Esophagus (tissue), 2 donors: ENCODE data around the gene SMAP2. TPM values are rescaled to one million over a fixed set of nuclear protein-coding genes. Genes with fewer than 3 reads are reported as not detected.

Experiments used
- H3K27ac ChIP-seq, 2 donors: one replicate each; pipeline ENCODE4 v1.5.1; 2013; ENCODE audit warnings: low read depth in 2 of 2, mild to moderate bottlenecking in 2 of 2, inconsistent platforms in 1 of 2, low read length in 1 of 2, moderate library complexity in 1 of 2
- H3K27me3 ChIP-seq, 2 donors: one replicate each; pipeline ENCODE4 v1.6.1; 2013; ENCODE audit warnings: low read length in 2 of 2, control low read depth in 1 of 2, mild to moderate bottlenecking in 1 of 2; ENCODE audit not compliant: insufficient read depth in 2 of 2, control insufficient read depth in 1 of 2
- H3K36me3 ChIP-seq, 2 donors: one replicate each; pipeline ENCODE4 v1.6.1; 2013; ENCODE audit warnings: low read length in 1 of 2; ENCODE audit not compliant: control insufficient read depth in 2 of 2, insufficient read depth in 2 of 2
- H3K4me1 ChIP-seq, 2 donors: one replicate each; pipeline ENCODE4 v1.6.1; 2013; ENCODE audit warnings: low read length in 1 of 2; ENCODE audit not compliant: control insufficient read depth in 2 of 2, insufficient read depth in 2 of 2
- H3K4me3 ChIP-seq, 2 donors: one replicate each; pipeline ENCODE4 v1.5.1; 2013; ENCODE audit warnings: low read length in 2 of 2, mild to moderate bottlenecking in 2 of 2, low read depth in 1 of 2, moderate library complexity in 1 of 2
- H3K9me3 ChIP-seq, 2 donors: one replicate each; pipeline ENCODE4 v1.6.1; 2013; ENCODE audit warnings: mild to moderate bottlenecking in 2 of 2, low read depth in 1 of 2, low read length in 1 of 2, moderate library complexity in 1 of 2; ENCODE audit not compliant: control insufficient read depth in 2 of 2, insufficient read depth in 1 of 2
- WGBS, 2 donors: extraction: QIAGEN DNeasy Blood & Tissue Kit; methylation state at CpG; one replicate each; pipeline ENCODE4 v1.1.7; 2013; 5-methylcytosine and 5-hydroxymethylcytosine counted together
- polyA plus RNA-seq, 2 donors: library from polyadenylated mRNA; stranded (reverse); fragments of 200-250 nt; gene quantifications; one replicate each; pipeline ENCODE4 v1.2.3, GENCODE V29; 2013
- donor health status: healthy with polysubstance abuse.
- donor health status: Bipolar disorder and iron deficiency.

The SMAP2 gene
- polyA plus RNA-seq, 2 donors, result 9.1 to 14.2 TPM

- WGBS, 2 donors, result 16 to 20% methylated on average over 6 of the region's 6 CpGs
- Histone ChIP-seq H3K9me3 (no peaks in the 10 kb centered on the region), H3K4me3 (no peak overlapping the region), H3K4me1 (no peaks in the 10 kb centered on the region), H3K27me3 (no peaks in the 10 kb centered on the region), H3K27ac (no peak overlapping the region), H3K36me3 (no peaks in the 10 kb centered on the region)
Measured at GRCh38 chr1:40344597-40344996, 28.9 kb upstream of the SMAP2 start.

GRCh38 chr1:40350391-40350790, 23.1 kb upstream of the SMAP2 start:
- WGBS, 2 donors, result 86 to 90% methylated on average over 2 of the region's 2 CpGs
- Histone ChIP-seq H3K4me1 (no peaks in the 10 kb centered on the region), H3K27me3 (no peaks in the 10 kb centered on the region), H3K36me3 (no peaks in the 10 kb centered on the region), H3K4me3 (no peak overlapping the region), H3K9me3 (no peaks in the 10 kb centered on the region), H3K27ac (no peak overlapping the region)

- Histone ChIP-seq H3K4me3 (no peak overlapping the region), H3K36me3 (no peaks in the 10 kb centered on the region), H3K27ac (no peak overlapping the region), H3K4me1 (no peaks in the 10 kb centered on the region), H3K27me3 (no peaks in the 10 kb centered on the region), H3K9me3 (no peaks in the 10 kb centered on the region)
- 87 to 90% methylated on average over 2 of the region's 2 CpGs for WGBS, 2 donors
Measured at GRCh38 chr1:40351124-40351523, 22.4 kb upstream of the SMAP2 start.

GRCh38 chr1:40352126-40352525, 21.4 kb upstream of the SMAP2 start:
- H3K27ac ChIP-seq, result no peak overlapping the region
- H3K27me3 ChIP-seq, result no peaks in the 10 kb centered on the region
- no peaks in the 10 kb centered on the region for H3K36me3 ChIP-seq
- H3K9me3 ChIP-seq, result no peaks in the 10 kb centered on the region
- no peak overlapping the region for H3K4me3 ChIP-seq
- H3K4me1 ChIP-seq, result no peaks in the 10 kb centered on the region
- 85 to 86% methylated on average over 3 of the region's 3 CpGs for WGBS, 2 donors

GRCh38 chr1:40353082-40353481, 20.4 kb upstream of the SMAP2 start:
- Histone ChIP-seq H3K36me3 (no peaks in the 10 kb centered on the region), H3K27ac (no peak overlapping the region), H3K4me1 (no peaks in the 10 kb centered on the region), H3K4me3 (no peak overlapping the region), H3K9me3 (no peaks in the 10 kb centered on the region), H3K27me3 (no peaks in the 10 kb centered on the region)
- 88 to 93% methylated on average over 3 of the region's 3 CpGs for WGBS, 2 donors

- no peaks in the 10 kb centered on the region for H3K9me3 ChIP-seq
- H3K4me1 ChIP-seq, result no peaks in the 10 kb centered on the region
- no peak overlapping the region for H3K4me3 ChIP-seq
- H3K27ac ChIP-seq, result no peak overlapping the region
- peaks cover 0 to 2% of the 10 kb centered on the region in 2 donors for H3K27me3 ChIP-seq
- H3K36me3 ChIP-seq, result no peaks in the 10 kb centered on the region
Measured at GRCh38 chr1:40357625-40358024, 15.9 kb upstream of the SMAP2 start.

- H3K4me3 ChIP-seq, result no peak overlapping the region
- H3K27ac ChIP-seq, result no peak overlapping the region
- no peaks in the 10 kb centered on the region for H3K36me3 ChIP-seq
- H3K9me3 ChIP-seq, result no peaks in the 10 kb centered on the region
- peaks cover 0 to 2% of the 10 kb centered on the region in 2 donors for H3K27me3 ChIP-seq
- H3K4me1 ChIP-seq, result no peaks in the 10 kb centered on the region
Measured at GRCh38 chr1:40360631-40361030, 12.9 kb upstream of the SMAP2 start.

GRCh38 chr1:40361201-40361600, 12.3 kb upstream of the SMAP2 start:
- Histone ChIP-seq H3K4me1 (no peaks in the 10 kb centered on the region), H3K27ac (no peak overlapping the region), H3K9me3 (no peaks in the 10 kb centered on the region), H3K27me3 (peaks cover 0 to 2% of the 10 kb centered on the region in 2 donors), H3K36me3 (no peaks in the 10 kb centered on the region), H3K4me3 (no peak overlapping the region)
- WGBS, 2 donors, result 95 to 96% methylated on average over 1 of the region's 1 CpG

GRCh38 chr1:40361637-40362036, 11.9 kb upstream of the SMAP2 start:
- 89 to 90% methylated on average over 4 of the region's 4 CpGs for WGBS, 2 donors
- Histone ChIP-seq H3K27me3 (peaks cover 0 to 2% of the 10 kb centered on the region in 2 donors), H3K9me3 (no peaks in the 10 kb centered on the region), H3K36me3 (no peaks in the 10 kb centered on the region), H3K4me1 (no peaks in the 10 kb centered on the region), H3K27ac (no peak overlapping the region), H3K4me3 (no peak overlapping the region)

GRCh38 chr1:40362199-40362598, 11.3 kb upstream of the SMAP2 start:
- H3K27ac ChIP-seq, result no peak overlapping the region
- no peaks in the 10 kb centered on the region for H3K9me3 ChIP-seq
- H3K4me3 ChIP-seq, result no peak overlapping the region
- H3K36me3 ChIP-seq, result no peaks in the 10 kb centered on the region
- H3K27me3 ChIP-seq, result peaks cover 0 to 2% of the 10 kb centered on the region in 2 donors
- H3K4me1 ChIP-seq, result no peaks in the 10 kb centered on the region
- WGBS, 2 donors, result 80 to 81% methylated on average over 2 of the region's 2 CpGs
